GM21360 (cell line): ENCODE results near the gene SAP130.

Experiments used
- ATAC-seq: cut with Tn5 transposase; IDR thresholded peaks from one replicate; pipeline ENCODE4 v1.9.1; 2021; ENCODE audit warnings: mild to moderate bottlenecking, moderate library complexity; ENCODE audit not compliant: unreplicated experiment

The SAP130 gene

DNA sequence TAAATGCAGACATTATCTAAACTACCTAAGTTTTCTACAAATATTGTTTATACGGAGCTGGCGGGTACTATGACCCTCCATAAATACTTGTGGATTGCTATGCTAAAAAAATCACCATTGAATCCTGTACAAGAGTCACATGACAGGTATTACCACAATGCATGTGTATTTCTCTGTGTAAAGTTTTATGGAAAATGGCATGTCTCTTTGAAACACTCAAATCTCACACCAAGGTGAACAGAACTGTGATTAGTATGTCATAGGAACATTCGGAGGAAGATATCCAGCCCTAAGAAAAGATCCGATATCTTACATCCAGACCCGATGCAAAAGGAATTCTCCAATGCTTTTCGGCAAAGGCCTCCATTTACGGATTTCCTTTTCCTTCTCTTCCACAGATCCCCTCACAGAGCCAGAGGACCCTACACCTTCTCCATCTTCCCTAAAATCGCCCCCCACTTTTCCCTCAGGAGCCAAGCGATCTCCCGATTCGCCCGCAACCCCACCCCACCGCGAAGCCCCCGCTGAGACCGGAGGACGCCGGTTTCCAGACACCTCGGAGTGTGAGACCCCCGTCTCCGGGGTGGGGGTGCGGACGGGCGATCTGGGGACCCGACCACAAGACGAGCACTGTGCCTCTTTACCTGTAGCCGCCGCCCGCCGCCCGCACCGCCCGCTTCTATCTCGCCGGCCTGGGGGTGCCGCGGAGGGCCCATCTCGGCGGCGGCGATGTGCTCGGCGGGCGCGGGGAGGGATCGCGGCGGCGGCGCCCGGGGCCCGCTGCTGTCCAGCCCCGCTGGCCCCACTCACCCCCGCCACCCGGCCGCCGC lies 1.2 kb downstream of the SAP130 start:
- no peak for ATAC-seq

DNA sequence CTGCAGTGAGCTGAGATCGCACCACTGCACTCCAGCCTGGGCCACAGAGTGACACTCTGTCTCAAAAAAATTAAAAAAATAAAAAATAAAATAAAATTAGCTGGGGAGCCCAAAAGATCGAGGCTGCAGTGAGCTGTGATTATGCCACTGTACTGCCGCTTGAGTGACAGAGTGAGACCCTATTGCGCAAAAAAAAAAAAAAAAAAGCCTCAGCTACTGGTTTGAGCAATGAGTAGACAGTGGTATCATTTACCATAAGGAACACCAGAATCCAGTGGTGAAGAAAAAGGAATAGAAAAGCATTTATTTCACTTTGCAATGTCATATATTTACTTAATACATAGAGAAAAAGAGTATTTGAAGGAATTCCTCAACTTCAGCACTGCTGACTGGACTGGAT lies 3.0 kb downstream of the SAP130 start:
- ATAC-seq: no peak

DNA sequence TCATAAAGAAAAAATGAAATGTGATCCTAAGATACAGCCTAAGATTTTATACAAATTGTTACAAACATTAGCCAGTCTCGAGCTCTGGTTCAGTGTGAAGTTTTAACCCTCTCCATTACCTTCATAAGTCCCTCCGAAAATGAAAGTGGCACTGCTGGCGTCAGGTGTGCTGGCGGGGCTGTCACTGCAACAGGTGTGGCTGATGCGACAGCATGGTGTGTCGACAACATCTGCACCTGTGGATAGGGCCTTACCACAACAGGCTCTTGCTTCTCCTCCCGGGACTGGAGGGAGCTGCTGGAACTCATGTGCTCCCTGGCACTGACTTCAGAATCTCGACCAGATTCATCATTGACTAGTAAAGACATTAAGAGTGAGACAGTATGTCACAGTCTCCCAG lies 10.3 kb downstream of the SAP130 start:
- ATAC-seq: no peak

DNA sequence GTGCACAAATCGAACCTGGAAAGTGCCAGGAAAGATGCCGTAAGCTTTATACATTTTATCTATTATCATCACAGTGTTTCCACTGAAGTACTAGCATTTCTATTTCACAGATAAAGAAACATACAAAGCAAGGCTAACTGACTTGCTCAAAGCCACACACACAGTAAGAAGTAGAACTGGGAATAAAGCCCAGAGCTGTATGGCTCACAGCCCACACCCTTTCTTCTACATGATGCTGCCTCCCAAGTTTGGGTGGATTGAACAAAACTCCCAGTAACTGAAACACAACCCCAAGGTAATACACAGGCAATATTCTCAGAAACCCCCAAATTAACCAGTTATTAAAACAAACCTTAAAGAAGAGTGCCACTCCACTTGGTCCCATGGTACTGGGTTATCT lies 11.2 kb downstream of the SAP130 start:
- no peak for ATAC-seq

DNA sequence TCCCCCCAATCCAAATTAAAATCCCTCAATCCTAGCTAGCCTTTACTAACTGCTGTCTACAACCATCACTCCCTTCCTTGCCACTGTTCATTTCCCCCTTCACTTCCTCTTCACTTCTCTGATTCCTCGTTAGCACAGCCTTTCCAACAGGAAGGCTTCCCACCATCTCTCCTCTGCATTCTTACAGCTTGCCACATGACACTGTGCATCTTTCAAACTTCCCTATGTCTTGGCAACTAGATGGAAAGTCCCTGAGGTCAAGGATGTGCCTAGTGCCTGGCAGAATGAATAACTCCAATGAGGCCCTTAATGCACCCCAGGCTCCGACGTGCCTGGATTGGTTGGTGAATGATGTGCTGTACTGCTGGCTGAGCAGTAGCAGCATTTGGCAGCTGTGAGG lies 15.2 kb downstream of the SAP130 start:
- ATAC-seq: no peak

DNA sequence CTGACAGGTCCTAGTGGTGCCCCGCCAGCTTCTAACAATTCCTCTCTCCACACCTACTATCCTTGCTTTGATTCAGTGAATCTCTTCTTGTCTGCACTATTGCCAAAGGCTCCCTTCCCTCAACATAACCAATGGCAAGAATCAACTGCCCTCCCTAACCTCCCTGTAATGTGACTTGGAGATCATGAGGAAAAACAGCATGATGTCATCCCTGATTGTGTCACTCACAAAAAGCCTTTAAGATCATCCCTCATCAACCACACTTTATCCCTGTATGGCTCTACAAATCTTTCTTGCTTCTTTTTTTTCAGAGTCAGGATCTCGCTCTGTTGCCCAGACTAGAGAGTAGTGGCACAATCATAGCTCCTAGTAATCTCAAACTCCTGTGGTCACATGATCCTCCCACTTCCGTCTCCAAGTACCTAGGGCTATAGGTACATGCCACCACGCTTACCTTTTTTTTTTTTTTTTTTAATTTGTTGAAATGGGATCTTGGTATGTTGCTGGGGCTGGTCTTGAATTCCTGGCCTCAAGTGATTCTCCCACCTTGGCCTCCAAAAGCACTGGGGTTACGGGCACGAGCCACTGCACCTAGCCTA lies 19.7 kb downstream of the SAP130 start:
- ATAC-seq: no peak

DNA sequence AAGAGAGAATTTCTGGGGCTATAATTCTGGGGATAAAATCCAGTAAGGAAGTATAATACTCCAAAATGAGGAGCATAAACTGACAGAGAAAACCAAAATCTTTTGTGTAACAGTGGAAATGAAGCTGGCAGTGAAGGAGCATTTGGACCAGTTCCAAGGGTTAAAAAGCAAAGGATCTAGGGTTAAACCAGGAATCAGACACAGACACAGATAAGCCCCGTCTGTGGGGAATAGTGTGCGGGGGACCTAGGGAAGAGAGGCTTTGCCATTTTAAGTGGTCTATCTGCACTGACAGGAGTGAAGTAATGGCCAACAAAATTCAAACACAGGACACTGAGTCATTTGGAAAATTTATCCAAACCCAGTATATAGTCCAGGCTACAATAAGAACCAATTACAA lies 23.4 kb downstream of the SAP130 start:
- ATAC-seq: no peak

DNA sequence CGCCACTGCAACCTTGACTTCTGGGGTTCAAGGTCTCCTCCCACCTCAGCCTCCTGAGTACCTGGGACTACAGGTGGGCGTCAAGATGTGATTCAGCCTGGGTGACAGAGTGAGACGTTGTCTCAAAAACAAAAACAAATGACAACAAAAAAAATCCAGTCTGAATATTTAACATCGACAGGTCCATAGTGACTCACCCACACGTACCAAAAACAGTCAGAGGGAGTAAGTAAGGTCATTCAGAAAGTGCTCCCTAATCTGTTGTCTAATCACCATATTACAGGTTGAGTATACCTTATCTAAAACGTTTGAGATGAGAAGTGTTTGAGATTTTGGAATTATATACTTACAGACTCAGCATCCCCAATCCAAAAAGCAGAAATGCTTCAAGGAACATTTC lies 24.4 kb downstream of the SAP130 start:
- ATAC-seq: no peak

DNA sequence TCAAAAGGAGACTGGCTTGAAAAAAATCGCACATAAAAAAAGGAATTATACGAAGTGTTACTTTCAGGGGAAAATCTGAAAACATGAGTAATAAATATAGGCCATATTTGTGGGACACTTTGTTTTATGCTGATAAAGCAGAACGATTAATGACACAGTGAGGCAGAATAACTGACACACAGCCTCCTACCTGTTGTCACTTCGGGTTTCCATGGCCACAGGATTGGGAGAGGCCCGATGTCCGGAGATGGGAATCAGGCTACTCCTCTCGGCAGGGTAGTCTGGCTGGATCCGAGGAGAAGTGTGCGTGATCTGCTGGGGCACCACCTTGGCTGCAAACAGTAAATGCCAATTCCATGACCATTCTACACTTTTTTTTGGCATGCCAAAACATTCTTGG lies 31.7 kb downstream of the SAP130 start:
- no peak for ATAC-seq

DNA sequence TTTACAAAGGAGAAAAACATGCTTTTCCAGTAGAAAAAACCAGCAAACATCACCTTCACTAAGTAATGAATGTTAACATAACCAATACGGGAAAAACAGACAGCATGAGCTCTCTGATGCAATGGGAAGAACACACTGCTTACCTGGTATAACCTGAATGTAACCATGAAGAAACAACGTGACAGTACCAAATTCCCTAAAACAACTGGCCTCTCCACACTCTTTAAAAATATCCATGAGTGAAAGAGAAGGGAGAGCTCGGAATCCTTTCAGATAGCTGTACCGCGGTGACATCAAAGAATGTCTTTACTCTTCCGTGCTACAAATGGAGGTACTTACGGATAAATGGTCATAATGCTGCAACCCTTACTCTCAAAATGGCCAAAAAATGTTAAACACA lies 32.1 kb downstream of the SAP130 start:
- no peak for ATAC-seq

DNA sequence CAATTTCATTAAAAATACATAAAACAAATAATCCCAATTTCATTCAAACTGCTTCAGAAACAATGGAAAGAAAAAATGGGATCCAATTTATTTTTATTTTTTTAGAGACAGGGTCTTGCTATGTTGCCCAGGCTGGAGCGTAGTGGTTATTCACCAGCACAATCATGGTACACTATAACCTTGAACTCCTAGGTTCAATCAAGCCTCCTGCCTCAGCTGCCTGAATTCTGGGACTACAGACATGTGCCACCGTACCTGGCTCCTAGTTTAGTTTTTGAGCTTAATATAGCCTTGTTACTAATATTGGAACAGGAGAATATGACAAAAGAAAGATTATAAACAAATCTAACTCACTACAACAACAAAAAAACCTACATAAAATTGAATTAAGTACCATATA lies 34.2 kb downstream of the SAP130 start:
- no peak for ATAC-seq

DNA sequence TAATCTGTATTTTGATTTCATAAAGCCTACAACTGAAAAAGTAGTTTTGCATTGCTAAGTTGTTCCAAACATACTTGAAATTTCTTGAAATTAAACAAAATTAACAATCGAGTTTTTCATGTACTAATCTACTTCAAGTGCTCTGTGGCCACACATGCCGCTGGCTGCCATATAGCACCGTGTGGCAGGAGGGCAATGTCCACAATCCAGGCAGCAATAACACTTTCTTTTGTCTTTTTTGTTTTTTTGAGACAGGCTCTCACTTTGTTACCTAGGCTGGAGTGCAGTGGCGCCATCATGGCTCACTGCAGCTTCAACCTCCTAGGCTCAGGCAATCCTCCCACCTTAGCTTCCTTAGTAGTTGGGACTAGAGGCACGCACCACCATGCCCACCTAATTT lies 36.1 kb downstream of the SAP130 start:
- no peak for ATAC-seq

DNA sequence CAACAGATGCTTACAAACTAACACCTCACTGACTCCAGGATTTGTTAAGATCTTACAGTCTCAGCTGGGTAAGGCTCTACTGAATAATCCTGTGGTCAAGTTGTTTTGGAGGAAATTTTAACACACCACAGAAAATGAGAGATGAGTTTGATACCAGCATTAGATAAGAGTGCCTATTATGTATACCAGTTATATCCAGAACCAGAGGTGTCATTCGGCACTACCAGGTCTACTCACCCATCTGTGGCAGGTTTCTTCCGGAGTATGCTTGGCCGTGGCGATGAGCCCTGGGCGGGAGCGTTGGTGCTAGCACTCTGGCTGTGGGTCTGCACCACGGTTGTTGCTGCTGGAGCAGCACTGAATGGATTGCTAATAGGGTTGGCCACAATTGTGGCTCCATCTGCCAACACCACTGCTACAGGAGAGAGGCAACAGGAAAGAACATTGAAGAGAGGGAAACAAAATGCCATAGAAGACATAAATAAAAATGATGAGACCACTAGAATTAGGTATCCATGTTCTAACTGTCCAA lies 41.2 kb downstream of the SAP130 start:
- ATAC-seq: no peak

DNA sequence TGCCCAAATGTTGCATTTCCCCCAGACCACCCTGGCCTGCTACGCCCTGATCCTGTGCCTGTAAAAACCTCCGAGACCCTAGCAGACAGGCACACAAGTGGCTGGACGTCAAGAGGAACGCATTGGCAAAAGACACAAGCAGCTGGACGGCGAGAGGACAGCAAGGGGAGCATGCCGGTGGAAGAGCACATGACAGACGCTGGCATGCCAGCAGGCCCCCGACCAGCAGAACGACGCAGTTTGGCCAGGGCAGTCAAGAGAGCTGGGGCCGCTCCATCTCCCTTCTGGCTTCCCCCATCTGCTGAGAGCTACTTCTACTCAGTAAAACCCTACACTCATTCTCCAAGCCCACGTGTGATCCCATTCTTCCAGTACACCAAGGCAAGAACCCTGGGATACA lies 42.1 kb downstream of the SAP130 start:
- ATAC-seq: no peak

DNA sequence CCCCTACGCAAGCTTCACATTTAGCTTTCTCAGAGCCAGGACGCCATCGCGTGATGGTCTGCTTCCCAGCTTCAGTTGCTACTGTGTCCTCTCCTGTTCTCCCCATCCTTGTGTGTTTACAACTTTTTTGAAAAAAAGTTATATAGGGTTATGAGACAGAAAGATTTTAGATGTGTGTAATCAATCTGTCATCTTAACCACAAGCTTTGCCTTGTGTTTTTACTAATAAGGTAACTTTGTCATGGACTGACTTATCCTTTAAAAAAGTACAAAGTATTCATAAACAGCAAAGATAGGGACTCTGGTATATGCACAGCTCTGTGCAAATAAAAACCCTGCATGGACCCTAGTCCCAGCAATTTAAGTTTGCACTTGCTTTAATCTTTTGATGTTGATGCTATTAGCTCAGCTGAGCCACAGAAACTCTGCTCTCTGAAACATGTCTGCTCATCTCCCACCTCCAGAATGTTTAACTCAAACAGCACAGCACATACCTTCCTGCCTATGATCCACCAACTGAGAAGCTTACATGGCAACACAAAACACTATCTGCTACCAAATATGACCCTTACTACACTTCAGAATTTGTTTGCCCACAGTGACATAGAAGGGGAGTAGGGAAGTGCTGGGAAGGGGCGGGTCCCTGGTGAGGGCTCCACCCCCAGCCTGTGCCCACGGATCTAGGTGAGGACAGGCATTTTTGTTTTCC lies 42.7 kb downstream of the SAP130 start:
- no peak for ATAC-seq

DNA sequence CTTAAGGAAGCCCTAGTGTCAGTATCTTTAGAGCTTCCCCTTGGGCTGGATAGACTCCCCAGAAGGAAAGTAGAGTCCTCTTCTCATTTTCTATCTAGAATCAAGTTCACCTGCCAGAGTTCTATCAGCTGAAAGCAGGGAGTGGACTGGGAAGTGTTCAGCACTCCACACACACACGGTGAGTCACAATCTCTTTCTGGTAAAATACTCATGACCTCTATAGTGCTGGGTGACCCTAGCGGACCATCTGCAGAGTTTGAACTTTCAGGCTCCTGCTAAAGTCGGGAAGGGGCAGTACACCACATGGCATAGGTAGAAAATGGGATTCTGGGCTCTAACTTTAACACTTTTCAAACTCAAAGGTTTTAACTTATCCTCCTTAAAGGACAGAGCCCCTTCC lies 43.3 kb downstream of the SAP130 start:
- no peak for ATAC-seq

DNA sequence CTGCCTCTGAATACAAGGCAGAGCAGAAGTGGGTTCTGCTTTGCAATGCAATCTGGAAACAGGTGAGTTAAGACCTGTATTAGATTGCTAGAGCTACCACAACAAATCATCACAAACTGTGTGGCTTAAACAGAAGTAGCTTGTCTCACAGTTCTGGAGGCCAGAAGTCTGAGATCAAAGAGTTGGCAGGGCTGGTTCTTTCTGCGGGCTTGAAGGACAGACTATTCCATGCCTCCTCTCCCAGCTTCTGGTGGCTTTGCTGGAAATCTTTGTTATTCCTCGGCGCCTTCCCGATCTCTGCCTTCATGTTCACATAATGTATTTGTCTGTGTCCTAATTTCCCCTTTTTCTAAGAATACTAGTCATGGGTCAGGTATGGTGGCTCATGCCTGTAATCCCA lies 58.4 kb downstream of the SAP130 start:
- no peak for ATAC-seq

DNA sequence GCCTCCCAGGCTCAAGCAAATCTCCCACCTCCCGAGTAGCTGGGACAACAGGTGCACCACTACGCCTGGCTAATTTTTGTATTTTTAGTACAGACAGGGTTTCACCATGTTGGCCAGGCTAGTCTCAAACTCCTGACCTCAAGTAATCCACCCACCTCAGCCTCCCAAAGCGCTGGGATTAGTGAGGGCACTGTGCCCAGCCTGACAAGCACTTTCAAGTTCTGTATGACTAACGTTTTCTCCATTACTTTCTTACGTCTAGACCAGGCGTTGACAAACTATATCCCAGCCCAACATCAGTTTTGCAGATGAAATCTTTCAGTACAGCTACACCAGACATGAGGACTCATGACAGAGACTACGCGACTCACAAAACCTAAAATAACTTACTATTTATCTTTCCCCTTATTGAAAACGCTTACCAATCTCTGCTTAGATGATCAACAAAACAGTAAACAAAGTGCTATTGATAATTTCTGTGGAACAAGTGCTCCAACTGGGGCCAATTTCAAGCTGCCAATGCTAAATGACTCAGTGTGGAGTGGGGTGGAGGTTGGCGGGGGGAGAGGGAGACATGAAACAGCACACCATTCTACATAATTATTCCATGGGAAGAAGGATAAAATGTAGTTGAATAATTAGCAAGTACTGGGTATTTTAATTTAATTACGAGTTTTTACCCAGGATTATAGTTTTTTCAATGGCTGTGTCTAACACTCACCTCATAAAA lies 59.1 kb downstream of the SAP130 start:
- ATAC-seq: no peak

DNA sequence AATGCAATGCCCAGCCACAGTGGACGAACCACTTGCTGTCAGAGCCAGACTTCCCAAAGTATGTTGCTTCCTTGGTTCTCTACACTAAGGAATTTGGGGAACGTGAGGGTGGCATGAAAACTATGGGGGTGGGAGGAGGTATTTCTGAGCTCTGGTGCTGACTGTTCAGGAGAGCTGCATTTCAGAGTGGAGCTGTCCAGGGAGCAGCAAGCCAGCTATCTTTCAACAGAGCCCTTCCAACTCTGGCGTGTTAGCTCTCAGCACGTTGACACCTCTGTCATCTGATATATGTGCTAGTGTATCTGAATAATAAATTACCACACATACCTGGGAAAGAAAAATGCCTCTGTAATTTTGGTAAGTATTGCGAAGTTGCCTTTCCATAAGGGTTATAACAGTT lies 66.1 kb downstream of the SAP130 start:
- ATAC-seq: no peak

DNA sequence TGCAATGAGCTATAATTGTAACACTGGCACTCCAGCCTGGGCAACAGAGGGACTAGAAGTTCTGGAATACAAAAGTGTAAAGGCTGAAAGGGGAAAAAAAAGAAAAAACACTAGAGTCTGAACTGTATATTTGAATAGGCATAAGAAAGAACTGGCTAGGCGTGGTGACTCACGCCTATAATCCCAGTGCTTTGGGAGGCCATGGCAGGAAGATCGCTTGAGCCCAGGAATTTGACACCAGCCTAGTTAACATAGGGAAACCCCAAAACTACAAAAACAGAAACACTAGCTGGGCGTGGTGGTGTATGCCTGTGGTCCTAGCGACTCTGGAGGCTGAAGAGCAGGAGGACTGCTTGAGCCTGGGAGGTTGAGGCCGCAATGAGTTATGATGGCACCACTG lies 70.6 kb downstream of the SAP130 start:
- no peak for ATAC-seq

DNA sequence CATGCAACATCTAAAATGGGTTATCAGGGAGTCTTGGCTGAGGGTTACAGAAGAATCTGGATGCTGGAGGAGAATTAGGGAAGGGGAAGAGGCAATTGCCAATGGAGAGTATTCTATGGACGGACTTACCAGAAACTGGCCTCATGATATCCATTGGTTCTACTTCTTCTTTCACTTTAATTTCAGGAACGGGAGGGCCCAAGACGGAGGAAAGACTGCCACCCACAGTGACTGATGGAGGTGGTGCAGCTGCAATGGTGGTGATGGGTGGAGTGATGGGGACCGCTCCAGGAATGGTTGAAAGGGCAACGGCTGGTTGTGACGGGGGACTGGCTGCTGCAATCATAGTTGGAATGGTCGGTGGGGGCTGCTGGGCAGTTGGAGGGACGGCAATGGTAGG lies 73.0 kb downstream of the SAP130 start:
- ATAC-seq: no peak
